Trophoblast cell (in vitro differentiated cells and primary cell): ENCODE results near the gene APOBEC3G. TPM values are rescaled to one million over a fixed set of nuclear protein-coding genes. Genes with fewer than 3 reads are reported as not detected.
A peak's percentile ranks its signal among the peaks of the same experiment; 100 is the strongest.
"Not testable (repeated sequence)": the region's sequence is repeated elsewhere in the genome, so short reads cannot be mapped to it uniquely, and the experiment has no call there.

ENCODE experiments used
- DNase-seq, 2 donors: peaks; one replicate each; pipeline ENCODE4 v3.0.0-alpha.2; 2016
- H2AFZ ChIP-seq: 2 replicates; pipeline ENCODE4 v1.6.1; 2013; ENCODE audit warnings: low read length, moderate library complexity, mild to moderate bottlenecking; ENCODE audit not compliant: insufficient read depth, poor library complexity
- H2AK5ac ChIP-seq: 2 replicates; pipeline ENCODE4 v1.6.1; 2013; ENCODE audit warnings: mild to moderate bottlenecking, low read length
- H2BK120ac ChIP-seq: 2 replicates; pipeline ENCODE4 v1.6.1; 2013; ENCODE audit warnings: low read length, mild to moderate bottlenecking, moderate library complexity; ENCODE audit not compliant: insufficient read depth, poor library complexity
- H2BK12ac ChIP-seq: 2 replicates; pipeline ENCODE4 v1.6.1; 2013; ENCODE audit warnings: mild to moderate bottlenecking, low read length, moderate library complexity
- H2BK5ac ChIP-seq: 2 replicates; pipeline ENCODE4 v1.6.1; 2013; ENCODE audit warnings: low read length, low read depth, moderate library complexity, mild to moderate bottlenecking; ENCODE audit not compliant: poor library complexity
- H3K14ac ChIP-seq: 2 replicates; pipeline ENCODE4 v1.6.1; 2013; ENCODE audit warnings: mild to moderate bottlenecking, low read length
- H3K18ac ChIP-seq: 2 replicates; pipeline ENCODE4 v1.6.1; 2013; ENCODE audit warnings: mild to moderate bottlenecking, low read length
- H3K23ac ChIP-seq: 2 replicates; pipeline ENCODE4 v1.6.1; 2013; ENCODE audit warnings: low read length
- H3K27ac ChIP-seq: 2 replicates; pipeline ENCODE4 v1.5.1; 2013; ENCODE audit warnings: low read depth, mild to moderate bottlenecking, inconsistent platforms, low read length, moderate library complexity
- H3K27me3 ChIP-seq: 2 replicates; pipeline ENCODE4 v1.6.1; 2013; ENCODE audit warnings: inconsistent platforms, mild to moderate bottlenecking, low read length, moderate library complexity; ENCODE audit not compliant: insufficient read depth
- H3K36me3 ChIP-seq, 2 experiments: 1 replicate in 1 of 2; 2 replicates in 1 of 2; pipeline ENCODE4 v1.6.1; 2013; ENCODE audit warnings: low read length in 2 of 2, mild to moderate bottlenecking in 2 of 2, moderate library complexity in 1 of 2; ENCODE audit not compliant: insufficient read depth in 2 of 2, control insufficient read depth in 1 of 2
- H3K4ac ChIP-seq: 2 replicates; pipeline ENCODE4 v1.6.1; 2013; ENCODE audit warnings: low read depth, mild to moderate bottlenecking, low read length, moderate library complexity
- H3K4me1 ChIP-seq, 2 experiments: 1 replicate in 1 of 2; 2 replicates in 1 of 2; pipeline ENCODE4 v1.6.1; 2013; ENCODE audit warnings: low read length in 2 of 2, mild to moderate bottlenecking in 2 of 2, moderate library complexity in 1 of 2; ENCODE audit not compliant: insufficient read depth in 2 of 2, control insufficient read depth in 1 of 2
- H3K4me2 ChIP-seq: 2 replicates; pipeline ENCODE4 v1.6.1; 2013; ENCODE audit warnings: inconsistent platforms, mild to moderate bottlenecking, low read length, moderate library complexity
- H3K4me3 ChIP-seq: 2 replicates; pipeline ENCODE4 v1.5.1; 2013; ENCODE audit warnings: mild to moderate bottlenecking, low read depth, low read length, inconsistent platforms
- H3K79me1 ChIP-seq: one replicate; pipeline ENCODE4 v1.6.1; 2013; ENCODE audit warnings: low read length
- H3K79me2 ChIP-seq: 2 replicates; pipeline ENCODE4 v1.6.1; 2013; ENCODE audit warnings: low read length, mild to moderate bottlenecking; ENCODE audit not compliant: control insufficient read depth, insufficient read depth, poor library complexity
- H3K9ac ChIP-seq: 2 replicates; pipeline ENCODE4 v1.6.1; 2013; ENCODE audit warnings: mild to moderate bottlenecking, low read length
- H3K9me3 ChIP-seq: 2 replicates; pipeline ENCODE4 v1.6.1; 2013; ENCODE audit warnings: low read depth, mild to moderate bottlenecking, control low read depth, inconsistent platforms, low read length; ENCODE audit not compliant: insufficient read depth
- H4K12ac ChIP-seq: 2 replicates; pipeline ENCODE4 v1.6.1; 2013; ENCODE audit warnings: low read depth, mild to moderate bottlenecking, low read length, moderate library complexity
- H4K8ac ChIP-seq: 2 replicates; pipeline ENCODE4 v1.6.1; 2013; ENCODE audit warnings: low read depth, mild to moderate bottlenecking, low read length, moderate library complexity
- H4K91ac ChIP-seq: one replicate; pipeline ENCODE4 v1.6.1; 2013; ENCODE audit warnings: low read depth, mild to moderate bottlenecking, low read length, moderate library complexity
- WGBS: extraction: QIAGEN DNeasy Blood & Tissue Kit; methylation state at CpG from one replicate; pipeline ENCODE4 v1.1.7; 2013; ENCODE audit warnings: missing lambda C conversion rate; ENCODE audit not compliant: insufficient read length, insufficient coverage; ENCODE audit errors: extremely low coverage; 5-methylcytosine and 5-hydroxymethylcytosine counted together
- polyA plus RNA-seq: library from polyadenylated mRNA; stranded (reverse); fragments of 200-250 nt; gene quantifications from 2 replicates; pipeline ENCODE4 v1.2.3, GENCODE V29; 2013

APOBEC3G gene
- polyA plus RNA-seq = 1.4 and 1.8 TPM in 2 replicates

DNA sequence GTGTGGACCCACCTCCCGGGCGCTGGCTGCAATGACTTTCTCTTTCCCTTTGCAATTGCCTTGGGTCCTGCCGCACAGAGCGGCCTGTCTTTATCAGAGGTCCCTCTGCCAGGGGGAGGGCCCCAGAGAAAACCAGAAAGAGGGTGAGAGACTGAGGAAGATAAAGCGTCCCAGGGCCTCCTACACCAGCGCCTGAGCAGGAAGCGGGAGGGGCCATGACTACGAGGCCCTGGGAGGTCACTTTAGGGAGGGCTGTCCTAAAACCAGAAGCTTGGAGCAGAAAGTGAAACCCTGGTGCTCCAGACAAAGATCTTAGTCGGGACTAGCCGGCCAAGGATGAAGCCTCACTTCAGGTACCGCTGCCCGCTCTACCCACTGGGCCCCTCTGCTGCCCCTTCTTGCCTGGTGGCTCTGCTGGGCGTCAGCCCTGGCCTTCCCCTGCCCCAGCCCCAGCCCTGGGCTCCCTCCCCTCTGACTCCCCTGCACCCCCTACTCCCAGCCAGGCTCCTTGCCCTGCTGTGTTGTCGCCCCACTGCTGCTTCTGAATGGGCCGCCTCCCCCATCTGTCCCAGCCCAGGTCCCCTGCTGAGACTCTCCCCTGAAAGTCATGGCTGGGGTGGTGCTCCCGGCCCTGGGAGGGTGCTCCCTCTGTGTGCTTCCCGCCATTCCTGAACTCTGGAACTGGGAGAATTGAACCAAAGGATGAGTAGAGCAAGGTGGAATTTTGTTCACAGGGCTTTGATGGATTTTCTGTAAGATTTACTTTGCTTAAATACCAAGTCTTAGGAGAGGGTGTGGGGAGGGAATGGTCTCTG, at the start of gene APOBEC3G:
Gene APOBEC3G, plus strand, starts transcription at position 250 of the 815 bp plus-strand sequence. Its CDS starts 87 bp downstream, at position 337.
- not testable (repeated sequence) for H3K9ac ChIP-seq, H4K8ac ChIP-seq, H3K79me2 ChIP-seq, H2BK120ac ChIP-seq, H4K91ac ChIP-seq, H3K4ac ChIP-seq, H3K4me1 ChIP-seq, H3K23ac ChIP-seq, H2AFZ ChIP-seq, H2BK5ac ChIP-seq, H3K14ac ChIP-seq, H3K4me2 ChIP-seq, H3K27ac ChIP-seq, H2AK5ac ChIP-seq, H3K4me3 ChIP-seq, H3K18ac ChIP-seq, H3K27me3 ChIP-seq, H3K36me3 ChIP-seq, H4K12ac ChIP-seq, H3K79me1 ChIP-seq, H2BK12ac ChIP-seq, H3K9me3 ChIP-seq
- WGBS = no CpG with 5 or more reads among the region's 17 CpGs
- DNase-seq = peak in 1 of 2 donors; percentile 15

DNA sequence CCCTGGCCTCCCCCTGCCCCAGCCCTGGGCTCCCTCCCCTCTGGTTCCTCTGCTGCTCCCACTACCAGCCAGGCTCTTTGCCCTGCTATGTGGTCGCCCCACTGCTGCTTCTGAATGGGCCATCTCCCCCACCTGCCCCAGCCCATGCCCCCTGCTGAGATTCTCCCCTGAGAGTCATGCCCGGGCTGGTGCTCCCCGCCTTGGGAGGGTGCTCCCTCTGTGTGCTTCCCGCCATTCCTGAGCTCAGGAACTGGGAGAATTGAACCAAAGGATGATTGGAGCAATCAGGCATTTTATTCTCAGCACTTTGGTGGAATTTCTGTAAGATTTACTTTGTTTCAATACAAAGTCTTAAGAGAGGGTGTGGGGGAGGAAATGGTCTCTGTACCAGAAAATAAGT, 49.4 kb upstream of the APOBEC3G start:
- no peak overlapping the region for H2BK120ac ChIP-seq
- H2AK5ac ChIP-seq = no peak overlapping the region
- H4K12ac ChIP-seq = no peak overlapping the region
- H3K79me1 ChIP-seq = no peaks in the 10 kb centered on the region
- H3K23ac ChIP-seq = no peak overlapping the region
- no peaks in the 10 kb centered on the region for H3K27me3 ChIP-seq
- no peak overlapping the region for H3K9ac ChIP-seq
- no peaks in the 10 kb centered on the region for H3K9me3 ChIP-seq
- no peak overlapping the region for H3K14ac ChIP-seq
- no peak overlapping the region for H4K91ac ChIP-seq
- no peak overlapping the region for H2BK12ac ChIP-seq
- H2AFZ ChIP-seq = no peak overlapping the region
- H3K4me1 ChIP-seq = peaks cover 0 to 7% of the 10 kb centered on the region in 2 experiments
- H3K4me3 ChIP-seq = no peak overlapping the region
- WGBS = no CpG with 5 or more reads among the region's 4 CpGs
- H3K27ac ChIP-seq = no peak overlapping the region
- no peak overlapping the region for H3K18ac ChIP-seq
- H3K79me2 ChIP-seq = no peaks in the 10 kb centered on the region
- H4K8ac ChIP-seq = no peak overlapping the region
- H3K4ac ChIP-seq = no peak overlapping the region
- no peak overlapping the region for H3K4me2 ChIP-seq
- H3K36me3 ChIP-seq = no peaks in the 10 kb centered on the region
- no peak overlapping the region for H2BK5ac ChIP-seq
- DNase-seq = no peak

DNA sequence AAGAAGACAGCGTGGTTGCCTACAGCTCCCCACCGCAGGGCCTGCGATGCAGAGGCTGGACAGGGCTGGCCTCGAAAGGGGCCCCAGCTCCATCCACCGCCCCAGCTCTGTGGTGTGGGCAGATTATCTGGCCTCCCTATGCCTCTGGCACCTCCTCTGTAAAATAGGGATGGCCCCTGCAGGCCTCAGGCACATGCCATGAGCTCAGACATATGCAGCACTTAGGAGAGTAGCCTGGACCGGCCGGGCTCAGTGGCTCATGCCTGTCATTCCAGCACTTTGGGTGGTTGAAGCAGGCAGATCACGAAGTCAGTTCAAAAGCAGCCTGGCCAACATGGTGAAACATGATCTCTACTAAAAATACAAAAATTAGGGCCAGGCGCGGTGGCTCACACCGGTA, 48.8 kb upstream of the APOBEC3G start:
- Histone ChIP-seq H2BK5ac (no peak overlapping the region), H3K14ac (no peak overlapping the region), H3K4me3 (no peak overlapping the region), H3K79me1 (no peaks in the 10 kb centered on the region), H2AFZ (no peak overlapping the region), H2BK120ac (no peak overlapping the region), H4K8ac (no peak overlapping the region), H3K23ac (no peak overlapping the region), H2AK5ac (no peak overlapping the region), H4K12ac (no peak overlapping the region), H3K9ac (no peak overlapping the region), H3K27ac (no peak overlapping the region), H3K4ac (no peak overlapping the region), H3K4me2 (no peak overlapping the region), H3K79me2 (no peaks in the 10 kb centered on the region), H2BK12ac (no peak overlapping the region), H3K27me3 (no peaks in the 10 kb centered on the region), H4K91ac (no peak overlapping the region), H3K9me3 (no peaks in the 10 kb centered on the region), H3K18ac (no peak overlapping the region), H3K36me3 (no peaks in the 10 kb centered on the region), H3K4me1 (peaks cover 0 to 7% of the 10 kb centered on the region in 2 experiments)
- peak; percentile 21 to 52 for DNase-seq
- WGBS = no CpG with 5 or more reads among the region's 11 CpGs

DNA sequence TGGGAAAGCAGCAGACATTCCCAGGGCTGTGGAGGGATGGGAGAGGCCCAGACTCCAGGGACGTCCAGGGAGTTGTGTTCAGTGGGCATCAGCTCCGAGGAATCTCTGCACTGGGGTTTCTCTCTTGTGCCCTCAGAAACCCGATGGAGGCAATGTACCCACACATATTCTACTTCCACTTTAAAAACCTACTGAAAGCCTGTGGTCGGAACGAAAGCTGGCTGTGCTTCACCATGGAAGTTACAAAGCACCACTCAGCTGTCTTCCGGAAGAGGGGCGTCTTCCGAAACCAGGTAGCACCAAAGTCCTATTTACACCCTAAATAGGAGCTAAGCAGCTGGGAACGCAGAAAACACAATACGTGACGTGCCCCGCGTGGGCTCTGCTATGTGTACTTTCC, 47.8 kb upstream of the APOBEC3G start:
- Histone ChIP-seq H3K23ac (no peak overlapping the region), H4K8ac (no peak overlapping the region), H3K4me3 (no peak overlapping the region), H3K9me3 (no peaks in the 10 kb centered on the region), H2BK5ac (no peak overlapping the region), H2BK12ac (no peak overlapping the region), H3K18ac (no peak overlapping the region), H3K27me3 (no peaks in the 10 kb centered on the region), H3K27ac (no peak overlapping the region), H3K4me1 (peaks cover 0 to 7% of the 10 kb centered on the region in 2 experiments), H4K12ac (no peak overlapping the region), H3K4me2 (no peak overlapping the region), H3K14ac (no peak overlapping the region), H3K79me1 (no peaks in the 10 kb centered on the region), H3K9ac (no peak overlapping the region), H2AK5ac (no peak overlapping the region), H3K36me3 (peaks cover 0 to 1% of the 10 kb centered on the region in 2 experiments), H3K79me2 (no peaks in the 10 kb centered on the region), H2AFZ (no peak overlapping the region), H4K91ac (no peak overlapping the region), H2BK120ac (no peak overlapping the region), H3K4ac (no peak overlapping the region)
- no CpG with 5 or more reads among the region's 13 CpGs for WGBS
- no peak for DNase-seq
